GM06990 (cell line): ENCODE measurements around the gene NAB2.

ENCODE experiments used
- DNase-seq: peaks from one replicate; pipeline ENCODE4 v3.0.0-alpha.2; 2011; ENCODE audit not compliant: insufficient read length; ENCODE audit errors: extremely low read depth
- H3K27me3 ChIP-seq: replicated peaks from 2 replicates; pipeline ENCODE4 v1.6.0; 2011; ENCODE audit warnings: low read length; ENCODE audit not compliant: control insufficient read depth, insufficient read depth
- H3K36me3 ChIP-seq: 2 replicates; pipeline ENCODE4 v1.5.1; 2011; ENCODE audit warnings: low read length; ENCODE audit not compliant: control insufficient read depth, insufficient read depth
- H3K4me3 ChIP-seq: replicated peaks from 2 replicates; pipeline ENCODE4 v1.5.1; 2011; ENCODE audit warnings: low read depth, mild to moderate bottlenecking, control low read depth, low read length
- TF ChIP-seq, protein P1 (sequence below): IDR thresholded peaks from 2 replicates; pipeline ENCODE4 v1.5.1; 2011; ENCODE audit warnings: low read length, control low read depth, mild to moderate bottlenecking, inconsistent platforms; ENCODE audit not compliant: insufficient read depth, poor library complexity, severe bottlenecking

NAB2 gene

GRCh38 chr12:57131896-57132744, 43.2 kb downstream of the NAB2 start:
- Histone ChIP-seq H3K36me3 (no peaks in the 10 kb centered on the region), H3K27me3 (no peaks in the 10 kb centered on the region; the same call in 1 of the 2 replicates), H3K4me3 (no peak overlapping the region)
- TF ChIP-seq, protein P1, sequence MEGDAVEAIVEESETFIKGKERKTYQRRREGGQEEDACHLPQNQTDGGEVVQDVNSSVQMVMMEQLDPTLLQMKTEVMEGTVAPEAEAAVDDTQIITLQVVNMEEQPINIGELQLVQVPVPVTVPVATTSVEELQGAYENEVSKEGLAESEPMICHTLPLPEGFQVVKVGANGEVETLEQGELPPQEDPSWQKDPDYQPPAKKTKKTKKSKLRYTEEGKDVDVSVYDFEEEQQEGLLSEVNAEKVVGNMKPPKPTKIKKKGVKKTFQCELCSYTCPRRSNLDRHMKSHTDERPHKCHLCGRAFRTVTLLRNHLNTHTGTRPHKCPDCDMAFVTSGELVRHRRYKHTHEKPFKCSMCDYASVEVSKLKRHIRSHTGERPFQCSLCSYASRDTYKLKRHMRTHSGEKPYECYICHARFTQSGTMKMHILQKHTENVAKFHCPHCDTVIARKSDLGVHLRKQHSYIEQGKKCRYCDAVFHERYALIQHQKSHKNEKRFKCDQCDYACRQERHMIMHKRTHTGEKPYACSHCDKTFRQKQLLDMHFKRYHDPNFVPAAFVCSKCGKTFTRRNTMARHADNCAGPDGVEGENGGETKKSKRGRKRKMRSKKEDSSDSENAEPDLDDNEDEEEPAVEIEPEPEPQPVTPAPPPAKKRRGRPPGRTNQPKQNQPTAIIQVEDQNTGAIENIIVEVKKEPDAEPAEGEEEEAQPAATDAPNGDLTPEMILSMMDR, result no peak
- DNase-seq, result no peak

- TF ChIP-seq, protein P1, result no peak
- Histone ChIP-seq H3K36me3 (no peaks in the 10 kb centered on the region), H3K27me3 (no peaks in the 10 kb centered on the region; the same call in 1 of the 2 replicates), H3K4me3 (no peak overlapping the region)
- no peak for DNase-seq
Observed at GRCh38 chr12:57133013-57133569, 44.2 kb downstream of the NAB2 start.

DNA sequence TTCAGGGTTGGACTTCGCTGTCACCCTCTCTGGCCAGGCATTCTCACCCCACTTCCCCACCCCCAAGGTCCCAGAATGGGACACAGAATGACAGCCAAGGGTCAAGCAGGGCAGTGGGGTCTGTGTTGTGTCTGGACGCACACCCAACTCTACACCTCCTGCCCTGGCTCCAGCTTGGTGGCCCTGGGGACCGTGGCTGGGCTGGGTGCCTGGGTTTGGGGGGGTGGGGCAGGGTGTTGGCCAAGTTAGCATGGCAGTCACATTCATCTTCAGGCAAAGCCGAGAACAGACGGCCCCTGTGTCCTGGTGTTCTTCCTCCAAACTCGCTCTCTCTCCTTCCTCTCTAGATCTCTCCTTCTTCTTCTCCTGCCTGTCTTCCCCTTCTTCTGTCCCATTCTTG, 45.0 kb downstream of the NAB2 start:
- TF ChIP-seq, protein P1, result no peak
- Histone ChIP-seq H3K27me3 (no peaks in the 10 kb centered on the region; the same call in 1 of the 2 replicates), H3K36me3 (no peaks in the 10 kb centered on the region), H3K4me3 (no peak overlapping the region)
- DNase-seq, result no peak

- TF ChIP-seq, protein P1, result no peak
- Histone ChIP-seq H3K27me3 (no peaks in the 10 kb centered on the region), H3K36me3 (no peaks in the 10 kb centered on the region), H3K4me3 (no peak overlapping the region)
- DNase-seq, result no peak
Observed at GRCh38 chr12:57134949-57135348, 46.0 kb downstream of the NAB2 start.

DNA sequence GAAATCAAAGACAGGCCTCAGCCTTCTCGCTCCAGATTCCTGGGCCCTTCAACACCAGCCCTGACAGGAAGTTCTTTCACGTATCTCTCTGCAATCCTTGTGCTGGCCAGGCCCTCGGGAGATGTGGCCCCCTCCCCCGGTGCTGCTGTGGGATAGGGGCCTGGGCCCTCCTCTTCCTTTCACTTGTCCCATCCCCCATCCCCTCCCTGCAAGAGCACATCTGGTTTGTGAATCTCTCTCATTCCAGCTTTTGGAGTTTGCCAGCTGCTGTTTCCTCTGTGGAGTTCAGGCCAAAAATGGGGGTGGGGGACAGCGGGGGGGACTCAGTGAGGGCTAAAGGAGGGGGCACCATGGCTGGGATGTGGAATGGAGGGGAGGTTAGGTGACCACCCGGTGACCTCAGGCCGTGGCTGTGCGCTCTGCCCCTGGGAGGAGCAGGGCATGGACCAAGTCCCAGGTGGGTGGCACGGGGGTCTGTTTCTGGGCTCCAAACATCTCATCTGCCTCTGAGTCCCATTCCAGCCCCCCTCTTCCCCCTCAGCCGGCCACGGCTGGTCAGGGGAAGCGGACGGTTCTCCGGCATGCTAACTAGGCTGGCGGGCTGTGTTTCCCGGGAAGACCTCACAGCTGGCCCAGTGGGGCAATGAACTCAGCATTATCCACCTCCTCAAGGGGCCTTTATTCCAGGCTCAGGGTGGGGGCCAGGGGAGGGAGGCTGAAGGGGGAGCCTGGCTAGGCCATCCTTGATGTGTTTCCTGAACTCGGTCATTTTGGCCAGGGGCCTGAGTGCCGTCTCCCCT, 46.8 kb downstream of the NAB2 start:
- DNase-seq, result no peak
- Histone ChIP-seq H3K4me3 (no peak overlapping the region), H3K36me3 (no peaks in the 10 kb centered on the region), H3K27me3 (no peaks in the 10 kb centered on the region)
- TF ChIP-seq, protein P1, result no peak
